ENCODE data around the gene NFATC1.

DNA sequence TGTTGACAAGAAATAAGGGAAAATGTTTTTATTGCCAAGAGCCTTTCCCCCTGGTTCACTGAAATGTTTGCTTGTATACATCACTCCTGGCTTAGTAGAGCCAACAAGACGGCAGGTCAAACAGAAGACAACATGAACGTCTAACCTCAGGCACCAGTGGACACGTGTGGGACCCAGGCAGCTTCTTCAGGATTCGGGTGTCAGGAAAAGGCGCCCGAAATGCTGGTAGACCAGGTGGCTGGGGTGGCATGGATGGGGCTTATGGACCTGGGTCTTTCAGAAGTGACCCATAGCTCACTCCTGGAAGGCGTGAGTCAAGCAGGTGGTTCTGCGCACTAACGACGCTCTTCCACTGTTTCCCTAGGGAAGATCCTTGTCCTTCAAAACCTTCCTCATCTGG lies 23.3 kb upstream of the NFATC1 start:
- no peak for TF ChIP-seq POLR2A (IDR thresholded peaks at IDR 0.05)
- TF ChIP-seq, protein P1, sequence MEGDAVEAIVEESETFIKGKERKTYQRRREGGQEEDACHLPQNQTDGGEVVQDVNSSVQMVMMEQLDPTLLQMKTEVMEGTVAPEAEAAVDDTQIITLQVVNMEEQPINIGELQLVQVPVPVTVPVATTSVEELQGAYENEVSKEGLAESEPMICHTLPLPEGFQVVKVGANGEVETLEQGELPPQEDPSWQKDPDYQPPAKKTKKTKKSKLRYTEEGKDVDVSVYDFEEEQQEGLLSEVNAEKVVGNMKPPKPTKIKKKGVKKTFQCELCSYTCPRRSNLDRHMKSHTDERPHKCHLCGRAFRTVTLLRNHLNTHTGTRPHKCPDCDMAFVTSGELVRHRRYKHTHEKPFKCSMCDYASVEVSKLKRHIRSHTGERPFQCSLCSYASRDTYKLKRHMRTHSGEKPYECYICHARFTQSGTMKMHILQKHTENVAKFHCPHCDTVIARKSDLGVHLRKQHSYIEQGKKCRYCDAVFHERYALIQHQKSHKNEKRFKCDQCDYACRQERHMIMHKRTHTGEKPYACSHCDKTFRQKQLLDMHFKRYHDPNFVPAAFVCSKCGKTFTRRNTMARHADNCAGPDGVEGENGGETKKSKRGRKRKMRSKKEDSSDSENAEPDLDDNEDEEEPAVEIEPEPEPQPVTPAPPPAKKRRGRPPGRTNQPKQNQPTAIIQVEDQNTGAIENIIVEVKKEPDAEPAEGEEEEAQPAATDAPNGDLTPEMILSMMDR (IDR thresholded peaks at IDR 0.05): no peak
- no peak for TF ChIP-seq EP300 (IDR thresholded peaks at IDR 0.05; ENCODE audit: low read depth)

Data from transverse colon (tissue), 3 donors.